HG03139 (cell line): ENCODE results near the gene YDJC.
"Not testable (repeated sequence)": the region's sequence is repeated elsewhere in the genome, so short reads cannot be mapped to it uniquely, and the experiment has no call there.

Source experiments
- ATAC-seq: cut with Tn5 transposase; IDR thresholded peaks from one replicate; pipeline ENCODE4 v1.9.1; 2021; ENCODE audit not compliant: unreplicated experiment

Gene YDJC

DNA sequence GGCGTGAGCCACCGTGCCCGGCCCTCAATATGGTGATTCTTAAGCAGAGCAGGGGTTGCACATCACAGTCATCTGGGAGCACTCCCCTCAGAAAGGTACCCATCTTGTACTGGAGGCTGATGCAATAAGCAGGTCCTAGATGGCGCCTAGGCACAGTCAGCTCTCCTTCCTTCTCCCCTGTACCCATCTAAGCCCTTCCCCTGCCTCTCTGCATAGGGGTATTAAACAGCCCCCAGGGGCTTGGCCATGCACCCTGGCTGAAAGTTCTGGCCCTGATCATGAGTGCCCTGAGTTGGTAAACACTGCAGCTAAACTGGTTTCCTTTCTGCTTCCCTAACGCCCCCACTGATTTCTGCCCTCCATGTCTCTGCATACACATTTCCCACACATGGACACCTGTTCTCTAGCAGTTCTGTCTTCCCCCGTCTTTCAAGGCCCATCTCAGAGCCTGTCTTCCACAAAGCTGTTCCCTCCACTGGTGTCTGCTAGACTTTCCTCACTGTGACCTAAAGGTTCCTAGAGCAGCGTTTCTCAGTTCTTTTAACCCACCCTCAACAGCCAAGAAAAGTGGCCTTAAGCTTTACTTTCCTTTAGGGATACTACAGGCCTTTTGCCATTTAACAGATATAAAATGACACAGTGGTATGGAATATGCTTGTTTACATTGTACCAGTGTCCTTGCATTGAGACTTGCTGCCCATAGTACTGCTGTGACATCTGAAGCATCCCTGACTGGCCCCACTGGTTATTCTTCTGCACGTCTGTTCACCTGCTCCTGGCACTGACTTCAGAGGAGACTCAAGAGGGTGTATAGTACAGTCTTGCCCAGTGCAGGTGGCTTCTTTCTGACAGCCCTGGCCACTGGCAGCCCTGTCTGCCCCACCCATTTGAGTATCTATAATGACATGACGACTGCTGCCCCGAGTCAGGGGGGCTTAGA, 46.8 kb downstream of the YDJC start:
- ATAC-seq: no peak

DNA sequence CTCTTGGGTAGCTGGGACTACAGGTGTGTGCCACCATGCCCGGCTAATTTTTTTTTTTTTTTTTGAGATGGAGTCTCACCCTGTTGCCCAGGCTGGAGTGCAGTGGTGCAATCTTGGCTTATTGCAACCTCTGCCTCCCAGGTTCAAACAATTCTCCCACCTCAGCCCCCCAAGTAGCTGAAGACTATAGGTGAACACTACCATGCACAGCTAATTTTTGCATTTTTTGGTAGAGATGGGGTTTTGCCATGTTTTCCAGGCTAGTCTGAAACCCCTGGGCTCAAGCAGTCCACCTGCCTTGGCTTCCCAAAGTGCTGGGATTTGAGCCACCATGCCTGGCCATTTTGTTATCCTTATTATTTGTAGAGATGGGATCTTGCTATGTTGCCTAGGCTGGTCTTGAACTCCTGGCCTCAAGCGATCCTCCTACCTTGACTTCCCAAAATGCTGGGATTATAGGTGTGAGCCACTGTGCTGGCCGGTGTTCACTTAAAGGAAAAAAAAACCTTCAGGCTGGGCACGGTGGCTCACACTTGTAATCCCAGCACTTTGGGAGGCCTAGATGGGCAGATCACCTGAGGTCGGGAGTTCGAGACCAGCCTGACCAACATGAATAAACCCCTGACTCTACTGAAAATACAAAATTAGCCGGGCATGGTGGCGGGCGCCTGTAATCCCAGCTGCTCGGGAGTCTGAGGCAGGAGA, 48.7 kb downstream of the YDJC start:
- ATAC-seq: not testable (repeated sequence)

- ATAC-seq: not testable (repeated sequence)
Measured at GRCh38 chr22:21580623-21581007, 49.2 kb downstream of the YDJC start.

DNA sequence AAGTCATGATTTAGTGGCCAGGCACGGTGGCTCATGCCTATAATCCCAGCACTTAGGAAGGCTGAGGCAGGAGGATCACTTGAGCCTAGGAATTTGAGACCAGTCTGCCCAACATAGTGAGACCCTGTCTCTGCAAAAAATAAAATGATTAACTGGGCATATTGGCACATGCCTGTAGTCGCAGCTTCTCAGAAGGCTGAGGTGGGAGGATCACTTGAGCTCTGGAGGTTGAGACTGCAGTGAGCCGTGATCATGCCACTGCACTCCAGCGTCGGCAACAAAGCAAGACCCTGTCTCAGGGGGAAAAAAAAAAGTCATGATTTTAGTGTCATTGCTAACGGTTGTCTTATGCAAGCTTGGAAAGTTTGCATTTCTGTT, 50.4 kb downstream of the YDJC start:
- ATAC-seq: no peak
